OCI-LY7 (cell line): Measurements from ENCODE around the gene GLIS1. TPM values are rescaled to one million over a fixed set of nuclear protein-coding genes. Genes with fewer than 3 reads are reported as not detected.

ENCODE experiments used
- BruUV-seq: library from RNA; stranded (reverse); fragments of 400-500 nt; replicated peaks from 2 replicates; lab custom pipeline; 2021; lab: Mats Ljungman, UMichigan
- CTCF ChIA-PET: fragments of 300-600 bp; sonication (Branson Sonifier 250); formaldehyde crosslinking; loops from one replicate; lab custom pipeline; 2022; ENCODE audit warnings: antibody characterized with exemption; ENCODE audit not compliant: unreplicated experiment; lab: Charles Lee
- POLR2A ChIA-PET: fragments of 300-600 bp; sonication (Branson Sonifier 250); formaldehyde crosslinking; loops from one replicate; lab custom pipeline; 2022; ENCODE audit warnings: antibody characterized with exemption; lab: Charles Lee
- DNase-seq: peaks from one replicate; pipeline ENCODE4 v3.0.0-alpha.2; 2015; ENCODE audit warnings: low spot score
- H2AFZ ChIP-seq: fragments of 200-600 bp; sonication (generic), shearing (Covaris generic); 2 replicates; pipeline ENCODE4 v1.6.1; 2014; ENCODE audit warnings: mild to moderate bottlenecking, antibody characterized with exemption, low read length, moderate library complexity
- H3K27ac ChIP-seq: fragments of 200-600 bp; sonication (generic); 2 replicates; pipeline ENCODE4 v1.5.1; 2014; ENCODE audit warnings: mixed run types, low read depth, mild to moderate bottlenecking, moderate library complexity, low read length, inconsistent platforms; ENCODE audit not compliant: poor library complexity, severe bottlenecking
- H3K36me3 ChIP-seq: fragments of 200-600 bp; sonication (generic); 2 replicates; pipeline ENCODE4 v1.6.1; 2014; ENCODE audit warnings: mild to moderate bottlenecking, antibody characterized with exemption, low read length, moderate library complexity, mixed read lengths; ENCODE audit not compliant: insufficient read depth
- H3K4me1 ChIP-seq: fragments of 200-600 bp; sonication (generic); 2 replicates; pipeline ENCODE4 v1.5.1; 2014; ENCODE audit warnings: mild to moderate bottlenecking, low read length; ENCODE audit not compliant: insufficient read depth, poor library complexity, severe bottlenecking
- H3K4me2 ChIP-seq: fragments of 200-600 bp; sonication (generic); 2 replicates; pipeline ENCODE4 v1.6.1; 2014; ENCODE audit warnings: mild to moderate bottlenecking, low read length
- H3K4me3 ChIP-seq: fragments of 200-600 bp; sonication (generic); 2 replicates; pipeline ENCODE4 v1.5.1; 2014; ENCODE audit warnings: mild to moderate bottlenecking, low read depth, low read length; ENCODE audit not compliant: poor library complexity, severe bottlenecking
- H3K79me2 ChIP-seq: fragments of 200-600 bp; sonication (generic); 2 replicates; pipeline ENCODE4 v1.6.1; 2016; ENCODE audit warnings: low read depth, mild to moderate bottlenecking, low read length, moderate library complexity, mixed read lengths; ENCODE audit not compliant: insufficient read depth
- H3K9me2 ChIP-seq: fragments of 200-600 bp; sonication (generic); 2 replicates; pipeline ENCODE4 v1.6.1; 2016; ENCODE audit warnings: mild to moderate bottlenecking, low read length, mixed read lengths; ENCODE audit not compliant: insufficient read depth
- H3K9me3 ChIP-seq: fragments of 200-600 bp; sonication (generic); 2 replicates; pipeline ENCODE4 v1.6.1; 2014; ENCODE audit warnings: mild to moderate bottlenecking, mixed run types, low read length, mixed read lengths
- H4K20me1 ChIP-seq: fragments of 200-600 bp; sonication (generic); 2 replicates; pipeline ENCODE4 v1.6.1; 2014; ENCODE audit warnings: mild to moderate bottlenecking, antibody characterized with exemption, low read length, moderate library complexity, mixed read lengths; ENCODE audit not compliant: insufficient read depth
- CTCF ChIP-seq: fragments of 200-600 bp; sonication (generic); conservative IDR thresholded peaks from 2 replicates; pipeline ENCODE4 v1.5.1; 2014; ENCODE audit warnings: mild to moderate bottlenecking, antibody characterized with exemption, low read length, moderate library complexity, mixed read lengths
- EZH2phosphoT487 ChIP-seq: fragments of 200-600 bp; sonication (generic); IDR thresholded peaks from 2 replicates; pipeline ENCODE4 v1.6.1; 2018; ENCODE audit warnings: low read depth, borderline replicate concordance, mild to moderate bottlenecking, mixed run types, antibody characterized with exemption, low read length, moderate library complexity, mixed read lengths
- intact Hi-C: fragments of 100-400 bp; cut with micrococcal nuclease; formaldehyde crosslinking; loops from one replicate; pipeline ENCODE4 v1.10.0; 2022; ENCODE audit not compliant: unreplicated experiment
- total RNA-seq, 2 experiments: library from RNA; depleted of rRNA in 1 of 2; stranded (reverse); fragments of >200 nt in 1 of 2; shearing (Covaris generic) in 1 of 2; gene quantifications; 2 replicates each; pipeline ENCODE4 v1.2.3, GENCODE V29; 2014 to 2022

Gene GLIS1
- total RNA-seq, 2 experiments from 2014 or later: not detected

- no TSS peak for BruUV-seq
- no peaks in the 10 kb centered on the region for H3K9me2 ChIP-seq
- no peak overlapping the region for H3K4me2 ChIP-seq
- no peaks in the 10 kb centered on the region for H3K79me2 ChIP-seq
- H3K27ac ChIP-seq: no peak overlapping the region
- ChIA-PET POLR2A (no interaction called here), CTCF (no interaction called here)
- no peaks in the 10 kb centered on the region for H3K9me3 ChIP-seq
- intact Hi-C loops: no loop called here
- TF ChIP-seq CTCF (no peak), EZH2phosphoT487 (no peak)
- no peaks in the 10 kb centered on the region for H3K36me3 ChIP-seq
- no peaks in the 10 kb centered on the region for H3K4me1 ChIP-seq
- H2AFZ ChIP-seq: no peak overlapping the region
- no peaks in the 10 kb centered on the region for H4K20me1 ChIP-seq
- H3K4me3 ChIP-seq: no peak overlapping the region
- no peak for DNase-seq
These were observed 94.5 kb downstream of the GLIS1 start for GRCh38 chr1:53644496-53644895.

GRCh38 chr1:53643881-53644390 is 95.0 kb downstream of the GLIS1 start:
- no peak overlapping the region for H3K4me3 ChIP-seq
- CTCF ChIA-PET: no interaction called here

More at GRCh38 chr1:53643881-53644390, 95.0 kb downstream of the GLIS1 start:
- Histone ChIP-seq H3K27ac (no peak overlapping the region), H2AFZ (no peak overlapping the region), H3K36me3 (no peaks in the 10 kb centered on the region), H3K9me3 (no peaks in the 10 kb centered on the region), H3K9me2 (no peaks in the 10 kb centered on the region), H3K79me2 (no peaks in the 10 kb centered on the region), H3K4me2 (no peak overlapping the region), H3K4me1 (no peaks in the 10 kb centered on the region), H4K20me1 (no peaks in the 10 kb centered on the region)
- no peak for DNase-seq
- no peak for TF ChIP-seq CTCF
- TF ChIP-seq EZH2phosphoT487: no peak
- POLR2A ChIA-PET: no interaction called here
- intact Hi-C loops: no loop called here
- BruUV-seq: no TSS peak
